Kidney epithelial cell (primary cell): ENCODE results near the gene ACSF3. TPM values are rescaled to one million over a fixed set of nuclear protein-coding genes. Genes with fewer than 3 reads are reported as not detected.
"Not testable (repeated sequence)": the region's sequence is repeated elsewhere in the genome, so short reads cannot be mapped to it uniquely, and the experiment has no call there.

Experiments used
- DNase-seq: peaks from one replicate; pipeline ENCODE4 v3.0.0-alpha.2; 2010; ENCODE audit warnings: low read depth
- H3K27me3 ChIP-seq: 2 replicates; pipeline ENCODE4 v1.6.0; 2011; ENCODE audit warnings: low read length; ENCODE audit not compliant: control insufficient read depth, insufficient read depth
- H3K36me3 ChIP-seq: 2 replicates; pipeline ENCODE4 v1.5.1; 2011; ENCODE audit warnings: low read length; ENCODE audit not compliant: control insufficient read depth, insufficient read depth
- H3K4me3 ChIP-seq: 2 replicates; pipeline ENCODE4 v1.5.1; 2011; ENCODE audit warnings: low read depth, mild to moderate bottlenecking, control low read depth, low read length
- total RNA-seq: library from RNA; depleted of rRNA; stranded (reverse); fragments of >200 nt; gene quantifications from 2 replicates; pipeline ENCODE4 v1.2.3, GENCODE V29; 2015
- TF ChIP-seq, protein P1 (sequence below): IDR thresholded peaks from 2 replicates; pipeline ENCODE4 v1.5.1; 2011; ENCODE audit warnings: mild to moderate bottlenecking, moderate library complexity, low read length, control low read depth, inconsistent platforms; ENCODE audit not compliant: insufficient read depth, poor library complexity, severe bottlenecking

Gene ACSF3
- total RNA-seq, 1 donor from 2014 or later = 36.9 TPM

DNA sequence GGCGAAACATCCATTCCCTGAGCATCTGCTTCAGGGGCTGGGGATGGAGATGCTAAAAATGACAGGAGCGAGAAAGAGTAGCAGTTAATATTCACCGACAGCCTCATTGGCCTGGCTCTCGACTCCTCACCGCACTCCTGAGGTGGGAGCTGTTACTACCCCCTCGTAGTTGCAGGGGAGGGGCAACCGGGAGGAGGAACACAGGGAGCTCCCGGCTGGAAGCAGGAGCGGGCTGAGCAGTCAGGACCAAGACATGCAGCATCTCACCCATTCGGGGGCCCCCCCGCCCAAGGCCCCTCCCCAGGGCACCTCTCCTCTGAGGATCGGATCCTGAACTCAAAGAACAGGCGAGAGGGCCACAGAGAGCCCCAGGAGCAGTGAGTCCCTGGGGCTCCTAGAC, 4.5 kb upstream of the ACSF3 start:
- TF ChIP-seq, protein P1, sequence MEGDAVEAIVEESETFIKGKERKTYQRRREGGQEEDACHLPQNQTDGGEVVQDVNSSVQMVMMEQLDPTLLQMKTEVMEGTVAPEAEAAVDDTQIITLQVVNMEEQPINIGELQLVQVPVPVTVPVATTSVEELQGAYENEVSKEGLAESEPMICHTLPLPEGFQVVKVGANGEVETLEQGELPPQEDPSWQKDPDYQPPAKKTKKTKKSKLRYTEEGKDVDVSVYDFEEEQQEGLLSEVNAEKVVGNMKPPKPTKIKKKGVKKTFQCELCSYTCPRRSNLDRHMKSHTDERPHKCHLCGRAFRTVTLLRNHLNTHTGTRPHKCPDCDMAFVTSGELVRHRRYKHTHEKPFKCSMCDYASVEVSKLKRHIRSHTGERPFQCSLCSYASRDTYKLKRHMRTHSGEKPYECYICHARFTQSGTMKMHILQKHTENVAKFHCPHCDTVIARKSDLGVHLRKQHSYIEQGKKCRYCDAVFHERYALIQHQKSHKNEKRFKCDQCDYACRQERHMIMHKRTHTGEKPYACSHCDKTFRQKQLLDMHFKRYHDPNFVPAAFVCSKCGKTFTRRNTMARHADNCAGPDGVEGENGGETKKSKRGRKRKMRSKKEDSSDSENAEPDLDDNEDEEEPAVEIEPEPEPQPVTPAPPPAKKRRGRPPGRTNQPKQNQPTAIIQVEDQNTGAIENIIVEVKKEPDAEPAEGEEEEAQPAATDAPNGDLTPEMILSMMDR = no peak
- no peaks in the 10 kb centered on the region for H3K36me3 ChIP-seq
- H3K4me3 ChIP-seq = no peak overlapping the region
- peaks cover 36% of the 10 kb centered on the region for H3K27me3 ChIP-seq
- no peak for DNase-seq

DNA sequence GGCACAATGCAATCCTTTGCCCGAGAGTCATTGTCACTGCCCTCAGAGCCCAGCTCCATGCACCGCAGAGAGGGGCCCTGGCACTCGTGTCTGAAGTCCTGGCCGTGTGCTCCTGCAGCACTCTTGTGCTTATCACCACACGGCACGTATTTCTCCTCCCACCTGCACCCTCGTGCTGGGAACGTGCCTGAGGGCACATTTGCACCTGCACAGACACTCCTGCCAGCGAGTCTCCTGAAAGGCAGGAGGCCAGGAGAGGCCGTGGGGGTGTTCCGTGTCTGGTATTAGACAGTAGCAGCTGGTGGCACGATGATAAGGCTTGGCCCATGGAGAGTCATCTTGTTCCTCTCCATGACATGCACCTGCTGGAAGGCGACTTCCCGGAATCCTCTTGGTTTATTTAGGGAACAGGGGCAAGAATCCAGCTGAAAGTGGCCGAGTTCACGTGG, 3.4 kb upstream of the ACSF3 start:
- H3K4me3 ChIP-seq = no peak overlapping the region
- peaks cover 36% of the 10 kb centered on the region for H3K27me3 ChIP-seq
- TF ChIP-seq, protein P1 = no peak
- no peak for DNase-seq
- no peaks in the 10 kb centered on the region for H3K36me3 ChIP-seq

DNA sequence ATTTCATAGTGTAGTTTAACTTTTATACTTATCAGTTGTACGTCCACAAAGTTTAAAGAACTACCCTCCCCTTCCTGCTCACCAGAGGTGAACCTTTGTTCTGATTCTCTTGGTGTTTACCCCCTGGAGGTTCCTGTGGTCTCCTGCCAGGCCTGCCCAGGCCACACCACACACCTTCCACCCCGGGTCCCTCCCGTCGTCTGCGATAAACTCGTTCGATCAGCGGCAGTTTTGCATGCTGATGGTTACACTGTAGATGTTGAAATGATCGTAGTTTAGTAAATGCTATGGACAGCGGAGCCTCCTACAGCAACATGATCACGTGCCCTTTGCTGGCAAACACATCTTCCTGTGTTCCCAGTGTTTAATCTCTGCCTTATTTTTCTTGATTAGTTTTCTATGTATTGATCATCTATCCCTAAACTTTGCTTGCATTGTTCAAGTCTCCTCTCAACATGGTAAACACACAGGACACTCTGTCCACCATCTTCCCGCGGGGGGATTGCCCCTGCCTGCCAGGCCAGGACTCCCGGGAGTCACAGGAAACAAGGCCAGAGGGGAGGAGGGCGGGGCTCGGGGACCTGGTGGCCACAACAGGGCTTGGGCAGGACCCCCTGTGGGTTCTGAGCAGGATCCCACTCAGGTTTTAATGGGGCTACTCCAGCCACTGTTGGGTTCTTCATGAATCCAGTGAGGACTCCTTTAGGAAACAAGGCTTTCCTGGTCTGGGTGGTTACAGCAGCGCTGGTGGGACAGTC, 2.8 kb upstream of the ACSF3 start:
- TF ChIP-seq, protein P1 = no peak
- Histone ChIP-seq H3K4me3 (no peak overlapping the region), H3K36me3 (no peaks in the 10 kb centered on the region), H3K27me3 (peaks cover 36% of the 10 kb centered on the region)
- no peak for DNase-seq

DNA sequence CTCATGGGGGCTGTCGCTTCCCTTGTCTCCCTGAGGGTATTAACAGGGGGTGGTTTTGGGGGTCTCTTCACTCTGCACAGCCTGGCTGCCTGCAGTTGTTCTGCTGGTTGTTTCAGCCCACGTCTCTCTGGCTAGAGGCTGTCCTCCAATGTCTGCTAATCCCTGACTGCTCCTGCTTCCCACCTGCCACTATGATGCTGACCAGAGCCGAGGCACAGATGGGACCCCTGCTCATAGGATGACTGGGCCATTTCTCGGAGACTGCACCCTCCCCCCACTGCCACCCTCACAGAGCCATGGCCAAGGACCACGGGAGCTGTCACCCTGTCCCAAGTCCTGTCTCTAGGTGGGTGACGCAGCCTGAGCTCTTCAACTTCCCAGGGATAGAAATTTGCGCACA, 1.6 kb upstream of the ACSF3 start:
- peaks cover 34% of the 10 kb centered on the region for H3K27me3 ChIP-seq
- TF ChIP-seq, protein P1 = no peak
- H3K4me3 ChIP-seq = no peak overlapping the region
- no peaks in the 10 kb centered on the region for H3K36me3 ChIP-seq
- no peak for DNase-seq

DNA sequence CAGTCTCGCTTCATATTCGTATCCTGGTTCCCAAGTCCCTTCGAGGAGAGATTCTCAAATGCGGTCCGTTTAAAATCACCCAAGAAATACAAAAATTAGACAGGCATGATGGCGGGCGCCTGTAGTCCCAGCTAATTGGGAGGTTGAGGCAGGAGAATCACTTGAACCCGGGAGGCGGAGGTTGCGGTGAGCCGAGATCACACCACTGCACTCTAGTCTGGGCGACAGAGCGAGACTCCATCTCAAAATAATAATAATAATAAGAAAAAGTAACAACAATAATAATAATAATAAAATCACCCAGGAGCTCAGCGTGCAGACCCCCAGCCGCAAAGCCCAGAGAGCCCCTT, 425 bp upstream of the ACSF3 start:
- Histone ChIP-seq H3K27me3 (peaks cover 26% of the 10 kb centered on the region), H3K4me3 (peak overlapping the region; percentile 54)
- H3K36me3 ChIP-seq, DNase-seq: not testable (repeated sequence)

DNA sequence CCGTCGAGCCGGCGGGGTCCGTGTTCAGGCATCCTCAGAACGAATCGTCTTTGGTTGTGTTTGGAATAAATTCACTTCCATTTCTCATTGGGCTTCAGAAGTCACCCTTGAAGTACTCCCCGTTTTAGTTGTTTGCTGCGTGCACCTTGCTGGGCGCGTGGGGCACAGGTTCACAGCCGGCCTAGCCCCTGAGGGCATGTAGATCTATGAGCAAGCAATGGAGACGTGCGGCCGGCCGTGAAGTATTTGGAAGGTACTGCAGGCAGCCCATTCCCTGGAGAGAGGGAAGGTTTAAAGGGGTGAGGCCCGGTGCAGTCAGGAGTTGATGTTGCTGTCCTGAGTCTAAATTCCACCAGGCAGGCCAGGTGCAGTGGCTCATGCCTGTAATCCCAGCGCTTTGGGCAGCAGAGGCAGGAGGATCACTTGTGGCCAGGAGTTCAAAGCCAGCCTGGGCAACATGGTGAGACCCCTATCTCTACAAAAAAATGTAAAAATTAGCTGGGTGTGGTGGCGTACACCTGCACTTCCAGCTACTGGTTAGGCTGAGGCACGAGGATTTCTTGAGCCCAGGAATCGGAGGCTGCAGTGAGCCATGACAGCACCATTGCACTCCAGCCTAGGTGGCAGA, 714 bp downstream of the ACSF3 start:
- TF ChIP-seq, protein P1 = no peak
- DNase-seq = no peak
- Histone ChIP-seq H3K4me3 (peak overlapping the region; percentile 54), H3K27me3 (peaks cover 17% of the 10 kb centered on the region), H3K36me3 (no peaks in the 10 kb centered on the region)
